ENCODE measurements around the gene LAPTM4A.
A peak's percentile ranks its signal among the peaks of the same experiment; 100 is the strongest.
"Not testable (repeated sequence)": the region's sequence is repeated elsewhere in the genome, so short reads cannot be mapped to it uniquely, and the experiment has no call there.

The LAPTM4A gene

DNA sequence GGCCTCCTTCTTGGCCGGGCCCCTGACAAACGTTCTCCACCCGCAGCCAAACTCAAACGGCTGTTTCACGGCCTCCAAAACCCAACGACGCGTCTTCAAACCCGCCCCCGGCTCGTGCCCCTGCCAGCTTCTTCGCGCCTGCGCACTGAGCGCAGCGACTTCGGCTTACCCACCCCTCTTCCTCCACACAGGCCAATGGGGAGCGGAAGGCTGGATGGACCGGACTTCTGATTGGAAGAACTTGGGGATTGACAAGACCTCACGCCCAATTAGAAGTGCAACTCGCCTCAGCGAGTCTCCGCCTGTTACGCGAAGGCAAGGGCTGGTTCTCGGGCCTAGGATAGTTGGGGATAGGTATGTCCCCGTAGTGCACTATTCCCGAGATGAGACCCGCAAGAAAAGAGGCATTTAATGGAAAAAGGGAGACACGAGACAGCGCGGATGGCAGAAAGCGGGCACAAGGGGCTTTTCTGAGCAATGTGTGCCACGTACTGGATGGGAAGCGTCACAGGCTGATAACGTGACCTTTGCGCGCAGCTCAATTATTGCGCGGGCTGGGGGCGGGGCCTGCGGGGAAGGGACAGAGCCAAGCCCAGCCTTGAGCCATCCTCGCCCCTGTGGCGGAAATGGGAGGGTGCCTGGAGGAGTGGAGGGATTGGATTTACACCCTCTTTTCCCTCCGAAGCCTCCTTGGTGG lies at the start of gene LAPTM4A:
Gene LAPTM4A, minus strand, starts transcription at position 97 of the 697 bp plus-strand sequence. CDS start 108 bp downstream, outside the sequence.
- peak; percentile 92 for DNase-seq

DNA sequence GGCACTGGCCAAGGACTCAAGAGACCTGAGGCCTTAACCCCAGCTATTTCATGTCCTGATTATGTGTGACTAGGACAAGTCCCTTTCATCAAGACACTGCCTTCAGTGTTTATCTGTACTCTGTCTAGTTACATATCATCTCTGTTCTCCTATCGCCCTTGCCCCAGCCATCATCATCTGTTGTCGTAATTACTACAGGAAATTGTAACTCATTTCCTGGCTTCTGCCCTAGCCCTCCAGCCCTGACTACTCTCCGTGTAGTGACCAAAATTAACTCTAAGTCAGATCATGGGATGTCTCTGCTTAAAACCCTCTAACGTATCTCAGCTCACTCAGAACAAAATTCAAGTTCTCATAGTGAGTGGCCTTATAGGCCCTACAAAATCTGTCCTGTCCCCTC lies 49.3 kb upstream of the LAPTM4A start:
- DNase-seq = no peak

- DNase-seq = no peak
Measured at GRCh38 chr2:20099780-20100179, 48.4 kb upstream of the LAPTM4A start.

DNA sequence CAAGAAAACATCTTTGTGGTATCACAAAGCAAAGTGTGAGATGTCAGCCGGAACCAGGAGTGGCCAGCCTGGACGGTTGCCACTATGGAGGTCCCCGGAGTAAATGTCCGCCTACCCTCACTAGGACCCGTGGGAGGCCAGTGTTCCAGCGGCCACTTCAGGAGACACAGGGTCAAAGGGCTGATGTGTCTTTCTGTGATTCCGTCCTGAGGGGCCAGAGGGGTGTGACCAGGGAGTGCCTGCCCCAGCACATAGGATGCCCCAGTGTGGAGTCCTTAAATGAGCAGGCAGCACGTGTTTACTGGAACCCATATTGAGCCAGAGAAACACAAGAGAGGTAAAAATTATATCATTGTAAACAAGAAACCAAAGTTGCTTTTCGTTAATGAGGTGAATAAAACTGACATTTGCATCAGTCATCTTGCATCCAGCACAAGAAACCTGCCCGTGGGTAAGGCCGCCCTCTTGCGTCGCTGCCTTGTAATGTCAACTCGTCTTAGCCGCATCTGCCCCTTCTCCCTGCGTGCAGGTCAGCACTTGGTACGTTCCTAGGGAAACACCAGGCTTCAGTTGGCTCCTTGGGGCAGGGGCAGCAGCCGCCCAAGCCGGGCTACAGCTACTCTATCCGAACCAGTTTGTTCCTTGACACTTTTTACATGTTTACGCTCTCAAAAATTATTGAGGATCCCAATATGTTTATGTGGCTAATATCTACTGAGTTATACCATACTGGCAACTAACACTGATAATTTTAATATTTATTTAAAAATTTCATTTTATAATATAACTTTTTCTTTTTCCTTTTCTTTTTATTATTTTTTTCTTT lies 46.7 kb upstream of the LAPTM4A start:
- DNase-seq = peak; percentile 67 to 69

DNA sequence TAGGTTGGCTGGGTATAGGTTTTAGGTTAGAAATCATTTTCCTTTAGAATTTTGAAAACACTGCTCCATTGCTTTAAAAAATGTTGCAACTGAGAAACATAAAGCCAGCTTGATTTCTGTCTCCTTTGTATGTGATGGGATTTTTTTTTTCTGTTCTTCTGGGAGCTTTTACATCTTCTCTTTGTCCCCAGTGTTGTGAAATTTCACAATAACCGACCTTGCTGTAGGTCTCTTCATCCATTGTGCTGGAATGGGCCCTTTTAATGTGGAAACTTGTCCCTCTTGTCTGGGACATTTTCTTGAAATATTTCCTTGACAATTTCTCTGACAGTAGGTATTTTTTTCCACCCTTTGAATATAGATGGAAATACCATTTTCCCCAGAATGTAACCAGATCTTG lies 44.0 kb upstream of the LAPTM4A start:
- DNase-seq = no peak

DNA sequence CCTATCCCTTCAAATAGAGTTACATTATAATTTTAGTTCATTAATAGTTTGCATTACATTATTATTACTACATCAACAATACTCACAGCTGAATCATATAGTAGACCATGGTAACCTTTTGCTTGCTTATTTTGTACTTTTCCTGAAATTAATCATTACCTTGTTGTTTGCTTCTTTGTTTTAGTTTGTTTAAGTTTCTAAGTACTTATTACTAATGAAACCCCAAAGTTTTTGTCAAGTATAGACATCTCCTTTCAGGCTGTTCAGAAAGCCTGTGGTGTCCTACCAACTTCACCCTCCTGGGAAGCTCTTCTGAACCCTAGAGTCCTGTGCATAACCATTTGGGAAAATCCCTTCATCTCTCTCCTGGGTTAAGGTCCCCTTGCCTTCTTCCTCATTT lies 43.5 kb upstream of the LAPTM4A start:
- no peak for DNase-seq

DNA sequence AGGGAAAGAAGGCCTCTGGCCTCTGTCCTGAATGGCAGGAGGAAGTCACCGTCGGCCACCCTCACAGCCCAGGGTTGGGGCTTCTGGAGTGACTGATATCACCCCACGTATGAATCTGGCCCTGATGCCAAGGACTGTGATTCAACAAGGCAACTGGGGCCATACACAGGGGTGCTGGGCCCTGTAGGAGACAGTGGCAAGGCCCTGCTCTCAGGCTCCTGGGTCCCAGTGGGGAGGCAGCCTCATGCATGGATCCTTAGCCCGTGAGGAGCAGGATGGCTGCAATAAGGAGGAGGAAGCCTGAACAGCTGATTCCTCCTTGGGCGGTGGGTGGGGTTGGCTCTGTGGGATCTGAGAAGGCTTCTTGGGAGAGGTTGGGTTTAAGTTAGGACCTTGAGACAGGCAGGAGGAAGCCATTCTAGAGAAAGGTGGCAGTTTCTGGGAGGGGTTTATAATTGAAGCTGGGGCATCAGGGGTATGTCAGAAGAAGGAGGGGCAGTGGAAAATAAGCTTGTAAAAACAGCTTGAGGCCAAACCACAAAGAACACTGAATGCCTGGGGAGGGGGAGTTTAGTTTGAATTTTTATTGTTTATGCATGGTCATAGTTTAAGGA lies 42.8 kb upstream of the LAPTM4A start:
- DNase-seq = no peak

- no peak for DNase-seq
Measured at GRCh38 chr2:20093263-20094141, 42.1 kb upstream of the LAPTM4A start.

- DNase-seq = no peak
Measured at GRCh38 chr2:20092901-20093235, 41.4 kb upstream of the LAPTM4A start.

DNA sequence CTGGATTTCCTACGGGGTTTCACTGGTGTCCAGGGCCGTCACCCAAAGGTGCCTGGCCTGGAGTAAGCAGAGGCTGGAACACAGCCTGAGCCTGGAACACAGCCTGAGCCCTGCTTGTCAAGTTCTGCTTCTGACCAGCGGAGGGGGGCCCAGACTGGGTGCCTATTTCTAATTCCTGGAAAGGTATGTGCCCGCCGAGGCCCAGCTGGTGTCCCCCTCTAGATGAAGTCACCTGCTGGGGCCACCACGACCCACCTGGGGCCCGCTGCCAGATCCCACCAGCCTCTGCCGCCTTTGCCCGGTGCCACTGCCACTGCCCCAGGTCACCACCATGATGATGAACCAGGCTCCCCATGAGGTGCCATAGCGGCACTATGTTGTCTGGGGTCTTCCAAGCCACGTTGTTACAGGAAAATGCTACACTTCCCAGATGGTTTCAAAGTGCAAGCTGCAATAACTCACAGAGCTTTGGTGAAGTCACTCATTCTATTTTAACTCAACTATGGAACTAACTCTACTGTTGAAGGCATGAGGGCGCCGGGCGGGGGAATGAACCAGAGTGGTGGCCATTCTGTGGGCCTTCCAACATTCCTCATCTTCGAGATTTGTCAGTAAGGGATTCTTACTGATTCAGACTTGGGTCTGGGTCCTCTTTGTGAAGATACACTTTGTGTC lies 40.9 kb upstream of the LAPTM4A start:
- DNase-seq = no peak

GRCh38 chr2:20091305-20091991 lies 40.0 kb upstream of the LAPTM4A start:
- no peak for DNase-seq

GRCh38 chr2:20089715-20090464 lies 38.5 kb upstream of the LAPTM4A start:
- no peak for DNase-seq

DNA sequence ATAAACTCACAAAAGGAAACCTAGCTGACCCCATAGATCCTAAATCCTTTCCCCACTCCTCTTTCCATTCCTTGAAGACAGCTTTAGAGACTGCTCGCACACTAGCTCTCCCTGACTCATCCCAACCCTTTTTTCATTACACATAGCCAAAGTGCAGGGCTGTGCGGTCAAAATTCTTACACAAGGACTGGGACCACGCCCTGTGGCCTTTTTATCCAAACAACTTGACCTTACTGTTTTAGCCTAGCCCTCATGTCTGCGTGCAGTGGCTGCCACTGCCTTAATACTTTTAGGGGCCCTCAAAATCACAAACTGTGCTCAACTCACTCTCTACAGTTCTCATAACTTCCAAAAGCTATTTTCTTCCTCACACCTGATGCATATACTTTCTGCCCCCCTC lies 34.5 kb upstream of the LAPTM4A start:
- not testable (repeated sequence) for DNase-seq

DNA sequence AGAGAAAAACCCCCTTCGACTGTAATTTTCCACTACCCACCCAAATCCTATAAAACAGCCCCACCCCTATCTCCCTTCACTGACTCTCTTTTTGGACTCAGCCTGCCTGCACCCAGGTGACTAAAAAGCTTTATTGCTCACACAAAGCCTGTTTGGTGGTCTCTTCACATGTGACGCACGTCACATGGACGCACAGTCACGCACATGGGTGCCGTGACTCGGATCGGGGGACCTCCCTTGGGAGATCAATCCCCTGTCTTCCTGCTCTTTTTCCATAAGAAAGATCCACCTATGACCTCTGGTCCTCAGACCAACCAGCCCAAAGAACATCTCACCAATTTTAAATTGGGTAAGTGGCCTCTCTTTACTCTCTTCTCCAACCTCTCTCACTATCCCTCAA lies 31.4 kb upstream of the LAPTM4A start:
- not testable (repeated sequence) for DNase-seq

GRCh38 chr2:20081841-20082240 lies 30.4 kb upstream of the LAPTM4A start:
- DNase-seq = no peak

GRCh38 chr2:20080839-20081415 lies 29.5 kb upstream of the LAPTM4A start:
- DNase-seq = no peak

DNA sequence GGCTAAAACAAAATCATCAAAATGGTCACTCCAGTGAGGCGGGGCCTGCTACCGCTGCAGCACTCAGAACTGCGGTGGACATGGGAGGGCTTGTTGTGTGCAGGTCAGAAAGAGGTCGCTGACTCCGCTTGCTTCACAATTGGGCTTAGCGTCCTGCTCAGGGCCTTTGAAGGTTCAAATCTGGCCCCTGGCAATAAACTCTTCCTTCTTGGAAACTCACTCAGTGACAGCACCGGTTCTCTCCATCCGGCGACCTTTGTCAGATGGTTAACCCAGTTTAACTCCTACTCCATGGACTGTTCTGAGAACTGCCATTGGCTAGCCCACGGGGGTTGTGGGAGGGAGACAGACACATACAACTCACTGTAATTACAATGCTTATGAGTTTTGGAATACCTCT lies 29.0 kb upstream of the LAPTM4A start:
- DNase-seq = no peak

- DNase-seq = no peak
Measured at GRCh38 chr2:20079546-20080115, 28.2 kb upstream of the LAPTM4A start.

GRCh38 chr2:20077411-20077940 lies 26.0 kb upstream of the LAPTM4A start:
- no peak for DNase-seq

DNA sequence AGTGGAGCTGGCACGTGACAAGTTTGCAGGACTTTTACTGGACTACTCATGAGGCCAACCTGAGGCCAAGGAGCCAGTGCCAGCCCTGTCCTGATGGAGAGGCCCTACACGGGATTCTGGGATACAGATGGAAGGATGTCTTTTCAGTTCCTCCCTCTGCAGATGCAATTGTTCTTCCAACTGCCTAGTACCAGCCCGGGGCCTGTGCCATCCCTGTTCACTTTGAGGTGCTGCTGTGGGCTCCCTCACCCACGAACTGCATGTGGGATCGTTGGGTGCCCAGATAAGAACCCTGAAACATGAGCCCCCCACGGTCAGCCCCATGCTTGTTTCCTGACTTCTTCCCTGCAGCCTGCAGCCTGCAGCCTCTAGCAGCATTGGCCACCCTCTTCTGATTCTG lies 25.3 kb upstream of the LAPTM4A start:
- no peak for DNase-seq

Measured in stimulated activated CD4-positive, alpha-beta T cell treated with anti-CD3 and anti-CD28 coated beads, Interleukin-2, amount 100 ng/mL, for 48 hours (primary cell).